Subcutaneous abdominal adipose tissue (tissue), 5 donors: ENCODE results near the gene GALNT18.

Experiments used
- H3K27ac ChIP-seq: one replicate; pipeline ENCODE4 v1.7.0; 2013; ENCODE audit warnings: low read depth, mild to moderate bottlenecking, inconsistent platforms, low read length, moderate library complexity
- H3K27me3 ChIP-seq, 5 donors: one replicate each; pipeline ENCODE4 v1.7.0; 2013; ENCODE audit warnings: low read length in 5 of 5, inconsistent platforms in 1 of 5; ENCODE audit not compliant: control insufficient read depth in 5 of 5, insufficient read depth in 4 of 5
- H3K36me3 ChIP-seq, 5 donors: one replicate each; pipeline ENCODE4 v1.7.0; 2013; ENCODE audit warnings: low read length in 5 of 5; ENCODE audit not compliant: control insufficient read depth in 5 of 5, insufficient read depth in 5 of 5
- H3K4me1 ChIP-seq, 5 donors: one replicate each; pipeline ENCODE4 v1.7.0; 2013; ENCODE audit warnings: low read length in 5 of 5, mild to moderate bottlenecking in 3 of 5, moderate library complexity in 1 of 5; ENCODE audit not compliant: control insufficient read depth in 5 of 5, insufficient read depth in 5 of 5
- H3K4me3 ChIP-seq, 5 donors: one replicate each; pipeline ENCODE4 v1.7.0; 2013; ENCODE audit warnings: low read length in 5 of 5, low read depth in 1 of 5
- H3K9ac ChIP-seq, 5 donors: one replicate each; pipeline ENCODE4 v1.7.0; 2013; ENCODE audit warnings: low read length in 5 of 5, mild to moderate bottlenecking in 4 of 5, moderate library complexity in 3 of 5
- H3K9me3 ChIP-seq, 5 donors: one replicate each; pipeline ENCODE4 v1.7.0; 2013; ENCODE audit warnings: low read length in 5 of 5; ENCODE audit not compliant: control insufficient read depth in 5 of 5
- donor health status: healthy.
- donor health status: healthy.
- donor health status: healthy.
- donor health status: healthy.
- donor health status: healthy.

Gene GALNT18

DNA sequence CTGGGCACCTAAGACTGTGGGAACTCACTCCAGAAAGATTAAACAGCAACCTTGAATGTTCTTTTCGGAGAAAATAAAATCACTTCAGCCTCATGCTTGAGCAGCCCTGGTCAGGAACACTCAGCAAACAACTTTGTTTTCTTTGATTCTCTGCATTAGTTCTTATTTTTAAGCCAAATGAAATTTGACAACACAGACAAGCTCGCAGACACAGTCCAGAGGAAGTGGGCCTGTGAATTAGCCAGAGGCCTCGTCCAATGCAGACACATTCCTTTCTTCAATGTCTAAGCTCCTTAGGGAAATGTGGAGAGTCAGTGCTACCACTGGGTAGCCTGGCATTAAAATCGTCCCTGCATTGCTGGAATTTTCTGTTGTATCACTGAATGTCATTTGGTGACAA, 205.9 kb downstream of the GALNT18 start:
- Histone ChIP-seq H3K9me3 (no peaks in the 10 kb centered on the region), H3K27me3 (peaks cover 0 to 14% (median 0%) of the 10 kb centered on the region in 5 donors), H3K4me3 (no peak overlapping the region), H3K27ac (no peak overlapping the region), H3K4me1 (peaks cover 0 to 29% (median 5%) of the 10 kb centered on the region in 5 donors), H3K9ac (no peak overlapping the region), H3K36me3 (no peaks in the 10 kb centered on the region)

DNA sequence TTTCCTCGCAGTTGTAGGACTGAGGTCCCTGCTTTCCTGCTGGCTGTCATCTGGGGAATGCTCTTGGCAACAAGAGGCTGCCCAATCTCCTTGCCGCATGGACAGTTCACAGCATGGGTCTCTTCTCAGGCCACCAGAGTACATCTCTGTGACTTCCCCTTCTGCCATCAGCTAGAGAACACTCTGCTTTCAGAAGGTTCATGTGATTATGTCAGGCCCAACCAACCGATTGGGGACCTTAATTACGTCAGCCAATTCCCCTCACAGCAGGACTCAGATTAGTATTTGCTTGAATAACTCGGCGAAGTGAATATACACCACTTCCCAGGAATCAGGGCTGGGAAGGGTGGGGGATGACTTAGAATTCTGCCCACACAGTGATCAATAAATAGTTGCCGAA, 206.8 kb downstream of the GALNT18 start:
- no peak overlapping the region for H3K27ac ChIP-seq
- H3K36me3 ChIP-seq, result no peaks in the 10 kb centered on the region
- H3K9me3 ChIP-seq, result no peaks in the 10 kb centered on the region
- H3K4me1 ChIP-seq, result peaks cover 0 to 20% (median 5%) of the 10 kb centered on the region in 5 donors
- H3K27me3 ChIP-seq, result peaks cover 0 to 8% (median 0%) of the 10 kb centered on the region in 5 donors
- H3K4me3 ChIP-seq, result no peak overlapping the region
- H3K9ac ChIP-seq, result no peak overlapping the region

DNA sequence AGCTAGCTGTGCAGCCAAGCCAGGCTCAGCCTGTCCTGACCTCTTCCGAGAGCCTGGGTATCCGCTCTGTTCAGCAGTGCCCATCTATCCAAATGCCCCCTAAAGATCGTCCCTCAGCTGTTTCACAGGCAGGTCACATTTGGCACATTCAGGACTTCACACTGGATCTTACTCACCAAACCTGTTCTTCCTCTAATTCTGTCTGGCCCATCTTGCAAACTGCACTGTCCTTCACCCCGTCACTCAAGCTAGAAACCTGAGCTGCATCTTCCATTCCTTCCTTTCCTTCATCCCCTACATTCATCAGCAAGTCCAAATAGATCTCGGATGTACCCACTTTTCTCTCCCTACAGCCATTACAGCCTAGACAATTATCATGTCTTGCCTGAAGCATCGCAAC, 208.0 kb downstream of the GALNT18 start:
- Histone ChIP-seq H3K27ac (no peak overlapping the region), H3K36me3 (no peaks in the 10 kb centered on the region), H3K9me3 (no peaks in the 10 kb centered on the region), H3K9ac (no peak overlapping the region), H3K27me3 (peaks cover 0 to 10% (median 0%) of the 10 kb centered on the region in 5 donors), H3K4me3 (no peak overlapping the region), H3K4me1 (peaks cover 0 to 25% (median 5%) of the 10 kb centered on the region in 5 donors)

DNA sequence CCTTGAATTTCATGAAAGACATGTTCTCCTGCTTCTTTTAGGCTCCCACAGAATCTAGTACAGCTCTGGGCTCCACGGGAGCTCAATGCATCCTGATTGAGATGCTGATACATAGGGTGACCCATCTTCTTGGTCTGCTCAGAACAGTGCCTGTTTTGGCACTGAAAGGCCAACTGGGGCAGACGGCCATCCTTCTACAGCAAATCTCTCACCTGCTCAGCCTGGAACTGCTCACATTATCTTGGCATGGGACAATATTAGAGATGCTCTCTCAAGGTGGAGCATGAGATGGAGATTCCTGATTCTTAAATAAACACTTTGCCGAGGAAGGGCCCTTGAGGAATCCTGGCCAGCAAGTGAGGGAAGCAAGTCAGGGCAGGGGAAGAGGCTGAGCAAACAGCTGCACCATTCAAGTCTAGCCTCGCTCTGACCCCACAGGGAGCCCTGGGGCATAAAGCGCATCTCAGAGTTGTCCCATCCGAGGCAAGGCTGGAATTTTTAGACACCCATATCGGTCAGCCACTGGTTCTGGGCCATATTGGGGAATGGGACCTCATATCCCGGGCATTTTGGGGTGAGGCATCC, 210.3 kb downstream of the GALNT18 start:
- H3K27me3 ChIP-seq, result peaks cover 0 to 4% (median 0%) of the 10 kb centered on the region in 5 donors
- H3K36me3 ChIP-seq, result no peaks in the 10 kb centered on the region
- peaks cover 5 to 37% (median 18%) of the 10 kb centered on the region in 5 donors for H3K4me1 ChIP-seq
- no peak overlapping the region for H3K4me3 ChIP-seq
- no peak overlapping the region for H3K27ac ChIP-seq
- no peaks in the 10 kb centered on the region for H3K9me3 ChIP-seq
- no peak overlapping the region for H3K9ac ChIP-seq

DNA sequence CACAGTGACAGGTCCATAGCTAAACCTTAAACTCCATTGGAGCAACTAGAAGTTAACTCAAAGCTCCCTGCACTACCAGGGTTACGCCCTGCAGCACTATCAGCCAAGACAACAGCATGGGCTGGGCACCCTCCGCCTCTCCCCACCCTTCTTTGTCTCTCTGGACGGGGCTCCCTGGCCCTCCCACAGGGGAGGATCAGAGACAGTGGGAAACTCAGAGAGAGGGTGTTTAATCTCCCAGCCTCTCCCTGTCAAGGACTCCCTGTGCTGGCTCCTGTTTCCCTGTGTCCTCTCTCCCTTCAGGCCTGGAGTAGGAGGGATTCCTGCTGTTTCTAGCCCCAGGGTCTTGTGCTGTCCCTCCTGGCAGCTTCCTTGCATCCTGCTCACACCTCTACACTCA, 211.9 kb downstream of the GALNT18 start:
- Histone ChIP-seq H3K27me3 (peaks cover 0 to 8% (median 0%) of the 10 kb centered on the region in 5 donors), H3K4me1 (peaks cover 5 to 31% (median 18%) of the 10 kb centered on the region in 5 donors), H3K36me3 (no peaks in the 10 kb centered on the region), H3K9ac (no peak overlapping the region), H3K9me3 (no peaks in the 10 kb centered on the region), H3K27ac (no peak overlapping the region), H3K4me3 (no peak overlapping the region)

DNA sequence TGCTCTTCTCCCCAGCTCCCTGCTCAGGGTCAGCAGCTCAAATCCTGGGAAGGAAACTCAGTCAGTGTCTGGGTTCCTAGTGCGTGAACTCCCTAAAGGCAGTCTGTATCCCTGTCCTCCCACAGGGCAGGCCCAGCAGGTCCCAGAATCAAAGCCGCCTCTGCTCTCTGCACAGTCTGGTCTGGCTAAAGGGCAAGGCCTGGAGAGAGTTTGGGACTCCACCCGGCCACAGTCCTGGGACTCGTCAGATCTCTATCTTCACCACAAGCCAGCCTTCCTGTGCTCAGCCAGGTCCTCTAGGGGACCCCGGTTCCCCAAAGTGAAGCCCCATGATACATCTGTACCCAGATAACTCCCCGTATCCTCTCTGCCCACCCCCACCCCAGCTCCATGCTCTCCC, 212.6 kb downstream of the GALNT18 start:
- peaks cover 5 to 31% (median 21%) of the 10 kb centered on the region in 5 donors for H3K4me1 ChIP-seq
- H3K27ac ChIP-seq, result no peak overlapping the region
- no peaks in the 10 kb centered on the region for H3K36me3 ChIP-seq
- no peak overlapping the region for H3K4me3 ChIP-seq
- no peak overlapping the region for H3K9ac ChIP-seq
- H3K9me3 ChIP-seq, result no peaks in the 10 kb centered on the region
- H3K27me3 ChIP-seq, result peaks cover 0 to 15% (median under 1%) of the 10 kb centered on the region in 5 donors

DNA sequence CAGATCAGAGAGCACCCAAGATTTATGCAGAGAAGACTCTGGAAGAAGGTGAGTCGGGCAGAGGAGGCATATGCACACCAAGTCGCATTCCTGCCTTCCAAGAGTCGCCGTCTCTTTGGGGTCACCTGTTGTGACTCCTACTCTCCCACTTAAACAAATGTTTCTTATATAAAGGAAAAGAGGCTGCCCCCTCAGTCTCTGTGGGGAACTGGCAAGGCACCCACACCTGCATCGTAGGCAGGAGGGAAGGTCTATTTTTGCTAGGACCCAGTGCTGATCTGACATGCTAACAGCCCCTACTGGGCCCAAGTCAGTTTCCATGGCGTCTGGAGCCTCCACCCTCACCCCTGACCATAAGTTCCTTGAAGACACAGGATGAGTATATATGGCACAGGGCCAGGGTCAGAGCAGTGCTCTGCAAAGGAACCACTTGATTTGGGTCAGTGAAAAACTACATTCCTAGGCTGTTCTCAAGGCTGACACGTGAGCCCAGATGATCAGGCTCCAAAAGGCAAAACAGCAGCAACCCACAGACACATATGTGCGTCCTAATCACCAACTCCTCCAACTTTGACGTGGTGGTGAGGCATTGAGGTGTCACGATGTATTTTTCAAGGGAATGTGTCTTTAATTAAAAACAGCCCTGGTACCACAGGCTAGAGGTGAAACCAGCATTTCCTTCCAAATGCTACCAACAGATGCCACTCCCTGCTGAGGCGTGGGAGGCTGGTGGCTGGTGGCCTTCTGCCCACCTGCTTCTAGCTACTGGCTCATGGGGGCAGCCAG, 213.2 kb downstream of the GALNT18 start:
- Histone ChIP-seq H3K4me1 (peaks cover 5 to 34% (median 27%) of the 10 kb centered on the region in 5 donors), H3K27ac (no peak overlapping the region), H3K27me3 (peaks cover 3 to 20% (median 7%) of the 10 kb centered on the region in 5 donors), H3K9ac (no peak overlapping the region), H3K9me3 (no peaks in the 10 kb centered on the region), H3K4me3 (no peak overlapping the region), H3K36me3 (no peaks in the 10 kb centered on the region)

DNA sequence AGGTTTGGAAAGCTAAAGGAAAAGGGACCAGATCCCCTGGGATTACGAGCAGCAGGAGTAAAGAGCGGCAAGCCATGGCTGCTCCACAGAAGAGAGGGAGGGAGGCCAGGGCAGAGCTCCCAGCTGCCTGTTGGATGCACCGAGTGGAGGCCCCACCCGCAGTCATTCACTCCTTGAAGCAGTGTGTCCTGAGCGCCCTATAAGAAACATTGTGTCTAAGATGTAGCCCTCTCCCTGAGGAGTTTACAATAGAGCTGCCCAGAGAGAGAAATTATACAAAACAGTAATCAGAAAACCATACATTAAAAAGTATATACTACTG, 214.1 kb downstream of the GALNT18 start:
- peaks cover 5 to 34% (median 27%) of the 10 kb centered on the region in 5 donors for H3K4me1 ChIP-seq
- H3K9ac ChIP-seq, result no peak overlapping the region
- H3K27me3 ChIP-seq, result peaks cover 5 to 26% (median 8%) of the 10 kb centered on the region in 5 donors
- no peaks in the 10 kb centered on the region for H3K36me3 ChIP-seq
- H3K27ac ChIP-seq, result no peak overlapping the region
- H3K4me3 ChIP-seq, result no peak overlapping the region
- no peaks in the 10 kb centered on the region for H3K9me3 ChIP-seq

DNA sequence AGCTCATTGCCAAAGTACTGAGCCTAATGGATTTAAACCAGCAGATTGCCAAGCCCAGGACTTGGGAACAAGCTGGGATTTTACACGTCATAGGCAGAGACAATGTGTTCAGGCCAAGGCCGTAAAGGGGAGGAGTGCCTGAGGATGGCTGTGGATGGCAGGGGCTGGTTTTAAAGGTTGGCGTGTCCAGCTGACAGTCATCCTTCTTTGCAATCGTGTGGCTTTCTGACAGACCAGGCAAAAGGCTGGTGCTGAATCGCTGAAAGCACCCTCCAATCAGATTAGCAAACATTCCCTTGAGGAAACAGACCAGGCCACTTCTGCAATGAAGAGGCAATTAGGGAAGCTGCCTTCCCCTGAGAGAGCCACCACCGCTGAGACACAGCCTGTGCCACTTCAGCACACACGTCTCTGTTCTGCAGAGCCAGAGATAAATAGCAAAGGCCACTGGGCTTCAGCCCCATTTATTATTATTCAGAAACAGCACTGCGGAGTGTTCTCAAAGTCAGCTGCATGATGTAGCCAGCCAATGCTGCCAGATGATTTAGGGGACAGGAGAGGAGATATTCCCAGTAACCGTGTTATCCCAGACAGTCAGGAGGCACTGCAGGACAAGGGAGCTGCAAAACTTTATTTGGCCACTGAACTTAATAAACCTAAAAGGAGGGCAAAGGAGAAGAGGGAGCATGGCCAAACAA, 214.6 kb downstream of the GALNT18 start:
- H3K4me1 ChIP-seq, result peaks cover 5 to 34% (median 27%) of the 10 kb centered on the region in 5 donors

DNA sequence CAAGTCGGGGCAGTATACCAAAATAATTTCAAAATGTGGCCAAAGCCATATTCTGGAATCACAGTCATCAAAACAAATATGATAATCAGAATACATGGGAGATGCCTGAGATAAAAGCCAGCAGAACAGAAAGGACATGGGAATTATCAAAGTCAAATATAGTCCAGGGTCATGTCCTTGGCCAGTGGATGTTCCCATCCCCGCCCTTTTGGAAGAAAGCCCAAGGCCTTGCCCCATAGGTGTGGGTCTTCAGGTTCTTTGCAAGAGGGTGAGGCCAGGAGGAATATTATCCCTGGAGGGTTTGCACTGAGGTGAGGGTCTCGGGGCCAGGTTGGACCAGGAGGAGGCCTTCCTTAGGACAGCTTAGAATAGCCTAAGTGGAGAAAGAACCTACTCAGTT, 215.2 kb downstream of the GALNT18 start:
- Histone ChIP-seq H3K4me1 (peaks cover 5 to 34% (median 27%) of the 10 kb centered on the region in 5 donors), H3K9ac (no peak overlapping the region), H3K27me3 (peaks cover 5 to 29% (median 8%) of the 10 kb centered on the region in 5 donors), H3K4me3 (no peak overlapping the region), H3K36me3 (no peaks in the 10 kb centered on the region), H3K27ac (no peak overlapping the region), H3K9me3 (no peaks in the 10 kb centered on the region)

More for the DNA sequence above, 214.6 kb downstream of the GALNT18 start:
- H3K27ac ChIP-seq, result no peak overlapping the region
- H3K9ac ChIP-seq, result no peak overlapping the region
- H3K4me3 ChIP-seq, result no peak overlapping the region
- no peaks in the 10 kb centered on the region for H3K36me3 ChIP-seq
- peaks cover 5 to 26% (median 8%) of the 10 kb centered on the region in 5 donors for H3K27me3 ChIP-seq
- H3K9me3 ChIP-seq, result no peaks in the 10 kb centered on the region
